Nephron progenitor cell (in vitro differentiated cells): Measurements from ENCODE around the gene CA10.

ENCODE experiments used
- DNase-seq: peaks from one replicate; pipeline ENCODE4 v3.0.0; 2021
- H3K27ac Mint-ChIP-seq: 2 replicates; pipeline ENCODE4 v1.8.0; 2021; ENCODE audit warnings: mild to moderate bottlenecking, moderate library complexity, mixed read lengths
- H3K27me3 Mint-ChIP-seq: 2 replicates; pipeline ENCODE4 v1.8.0; 2021; ENCODE audit warnings: mild to moderate bottlenecking, low read depth, mixed read lengths; ENCODE audit not compliant: poor library complexity
- H3K36me3 Mint-ChIP-seq: 2 replicates; pipeline ENCODE4 v1.8.0; 2021; ENCODE audit warnings: low read depth, mixed read lengths
- H3K4me1 Mint-ChIP-seq: 2 replicates; pipeline ENCODE4 v1.8.0; 2021; ENCODE audit warnings: mixed read lengths
- H3K4me3 Mint-ChIP-seq: 2 replicates; pipeline ENCODE4 v1.8.0; 2021; ENCODE audit warnings: mild to moderate bottlenecking, moderate library complexity, mixed read lengths
- H3K9me3 Mint-ChIP-seq: 2 replicates; pipeline ENCODE4 v1.8.0; 2021; ENCODE audit warnings: mild to moderate bottlenecking, moderate library complexity, mixed read lengths
- CTCF ChIP-seq: fragments of 200-600 bp; sonication (generic); IDR thresholded peaks from 2 replicates; pipeline ENCODE4 v1.5.0; 2021; ENCODE audit warnings: antibody characterized with exemption

Gene CA10

GRCh38 chr17:51668155-51668962 lies 490.2 kb downstream of the CA10 start:
- peaks cover 9% of the 10 kb centered on the region for H3K27me3 Mint-ChIP-seq
- no peak overlapping the region for H3K27ac Mint-ChIP-seq
- no peak overlapping the region for H3K4me3 Mint-ChIP-seq
- H3K9me3 Mint-ChIP-seq = peaks cover 29% of the 10 kb centered on the region
- no peak for DNase-seq
- TF ChIP-seq CTCF = no peak
- no peaks in the 10 kb centered on the region for H3K36me3 Mint-ChIP-seq
- H3K4me1 Mint-ChIP-seq = no peaks in the 10 kb centered on the region

- TF ChIP-seq CTCF = no peak
- Mint-ChIP-seq H3K4me1 (no peaks in the 10 kb centered on the region), H3K27me3 (peaks cover 9% of the 10 kb centered on the region), H3K4me3 (no peak overlapping the region), H3K27ac (no peak overlapping the region), H3K9me3 (peaks cover 29% of the 10 kb centered on the region), H3K36me3 (no peaks in the 10 kb centered on the region)
- no peak for DNase-seq
These were observed 490.8 kb downstream of the CA10 start for GRCh38 chr17:51667706-51668083.

GRCh38 chr17:51666971-51667705 lies 491.4 kb downstream of the CA10 start:
- DNase-seq = no peak
- Mint-ChIP-seq H3K27me3 (peaks cover 9% of the 10 kb centered on the region), H3K4me1 (no peaks in the 10 kb centered on the region), H3K9me3 (peaks cover 29% of the 10 kb centered on the region), H3K4me3 (no peak overlapping the region), H3K36me3 (no peaks in the 10 kb centered on the region), H3K27ac (no peak overlapping the region)
- no peak for TF ChIP-seq CTCF

- no peak overlapping the region for H3K4me3 Mint-ChIP-seq
- no peak for DNase-seq
- no peaks in the 10 kb centered on the region for H3K36me3 Mint-ChIP-seq
- H3K4me1 Mint-ChIP-seq = no peaks in the 10 kb centered on the region
- peaks cover 17% of the 10 kb centered on the region for H3K27me3 Mint-ChIP-seq
- TF ChIP-seq CTCF = no peak
- peaks cover 5% of the 10 kb centered on the region for H3K9me3 Mint-ChIP-seq
- no peak overlapping the region for H3K27ac Mint-ChIP-seq
These were observed 496.1 kb downstream of the CA10 start for GRCh38 chr17:51662204-51663056.

- Mint-ChIP-seq H3K4me1 (no peaks in the 10 kb centered on the region), H3K4me3 (no peak overlapping the region), H3K36me3 (no peaks in the 10 kb centered on the region), H3K27me3 (peaks cover 27% of the 10 kb centered on the region), H3K27ac (no peak overlapping the region), H3K9me3 (no peaks in the 10 kb centered on the region)
- no peak for TF ChIP-seq CTCF
- no peak for DNase-seq
These were observed 497.1 kb downstream of the CA10 start for GRCh38 chr17:51661403-51661802.
